GM19351 (cell line): ENCODE measurements around the gene RBM27.
A peak's percentile ranks its signal among the peaks of the same experiment; 100 is the strongest.
"Not testable (repeated sequence)": the region's sequence is repeated elsewhere in the genome, so short reads cannot be mapped to it uniquely, and the experiment has no call there.

ENCODE experiments used
- ATAC-seq: cut with Tn5 transposase; IDR thresholded peaks from one replicate; pipeline ENCODE4 v1.9.1; 2021; ENCODE audit warnings: mild to moderate bottlenecking, moderate library complexity; ENCODE audit not compliant: unreplicated experiment

Gene RBM27

GRCh38 chr5:146205499-146206202, 2.2 kb downstream of the RBM27 start:
- ATAC-seq: no peak

GRCh38 chr5:146206257-146206656, 2.9 kb downstream of the RBM27 start:
- no peak for ATAC-seq

GRCh38 chr5:146208916-146209522, 5.6 kb downstream of the RBM27 start:
- no peak for ATAC-seq

- ATAC-seq: no peak
Observed at GRCh38 chr5:146209714-146210113, 6.3 kb downstream of the RBM27 start.

- not testable (repeated sequence) for ATAC-seq
Observed at GRCh38 chr5:146210810-146211209, 7.4 kb downstream of the RBM27 start.

- ATAC-seq: no peak
Observed at GRCh38 chr5:146213210-146213826, 9.9 kb downstream of the RBM27 start.

GRCh38 chr5:146214881-146215280, 11.5 kb downstream of the RBM27 start:
- peak; percentile 56 for ATAC-seq

GRCh38 chr5:146218168-146218567, 14.8 kb downstream of the RBM27 start:
- ATAC-seq: no peak

- no peak for ATAC-seq
Observed at GRCh38 chr5:146219243-146219642, 15.8 kb downstream of the RBM27 start.

- ATAC-seq: no peak
Observed at GRCh38 chr5:146221234-146221633, 17.8 kb downstream of the RBM27 start.

- no peak for ATAC-seq
Observed at GRCh38 chr5:146222005-146222404, 18.6 kb downstream of the RBM27 start.

GRCh38 chr5:146223179-146223578, 19.8 kb downstream of the RBM27 start:
- ATAC-seq: no peak

GRCh38 chr5:146229222-146229621, 25.8 kb downstream of the RBM27 start:
- no peak for ATAC-seq

GRCh38 chr5:146232223-146232622, 28.8 kb downstream of the RBM27 start:
- ATAC-seq: no peak

GRCh38 chr5:146233441-146233840, 30.0 kb downstream of the RBM27 start:
- ATAC-seq: no peak

- ATAC-seq: peak; percentile 76
Observed at GRCh38 chr5:146238973-146239372, 35.6 kb downstream of the RBM27 start.

- no peak for ATAC-seq
Observed at GRCh38 chr5:146240951-146241350, 37.5 kb downstream of the RBM27 start.

GRCh38 chr5:146243247-146243646, 39.8 kb downstream of the RBM27 start:
- ATAC-seq: no peak

- ATAC-seq: no peak
Observed at GRCh38 chr5:146248561-146248960, 45.2 kb downstream of the RBM27 start.

- peak; percentile 69 for ATAC-seq
Observed at GRCh38 chr5:146249801-146250200, 46.4 kb downstream of the RBM27 start.
